DMS 273 (cell line): ENCODE data around the gene HSPA1A.
"Not testable (repeated sequence)": the region's sequence is repeated elsewhere in the genome, so short reads cannot be mapped to it uniquely, and the experiment has no call there.

Experiments used
- DNase-seq: peaks from one replicate; lab custom pipeline; 2025; ENCODE audit not compliant: unreplicated experiment; lab: John Stamatoyannopoulos, UW

HSPA1A gene

GRCh38 chr6:31781244-31782125, 33.9 kb upstream of the HSPA1A start:
- DNase-seq, result no peak

GRCh38 chr6:31782126-31782855, 33.1 kb upstream of the HSPA1A start:
- no peak for DNase-seq

GRCh38 chr6:31784098-31784925, 31.0 kb upstream of the HSPA1A start:
- no peak for DNase-seq

GRCh38 chr6:31785475-31785874, 29.9 kb upstream of the HSPA1A start:
- DNase-seq, result no peak

GRCh38 chr6:31791324-31792089, 23.8 kb upstream of the HSPA1A start:
- peak; percentile 84 for DNase-seq

DNA sequence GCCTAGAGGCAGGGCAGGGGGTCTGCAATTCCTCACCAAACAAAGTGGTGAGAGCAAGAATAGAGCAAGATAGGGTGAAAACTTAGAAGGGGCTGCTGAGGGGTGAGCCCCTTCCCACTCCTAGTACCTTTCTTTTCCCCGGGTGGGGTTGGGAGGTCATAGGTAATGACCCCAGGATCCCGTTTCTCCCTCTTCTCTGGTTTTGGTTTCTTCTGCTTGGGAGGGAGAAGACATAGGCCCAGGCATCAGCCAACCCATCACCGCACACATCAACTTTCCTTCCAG, 23.3 kb upstream of the HSPA1A start:
- no peak for DNase-seq

DNA sequence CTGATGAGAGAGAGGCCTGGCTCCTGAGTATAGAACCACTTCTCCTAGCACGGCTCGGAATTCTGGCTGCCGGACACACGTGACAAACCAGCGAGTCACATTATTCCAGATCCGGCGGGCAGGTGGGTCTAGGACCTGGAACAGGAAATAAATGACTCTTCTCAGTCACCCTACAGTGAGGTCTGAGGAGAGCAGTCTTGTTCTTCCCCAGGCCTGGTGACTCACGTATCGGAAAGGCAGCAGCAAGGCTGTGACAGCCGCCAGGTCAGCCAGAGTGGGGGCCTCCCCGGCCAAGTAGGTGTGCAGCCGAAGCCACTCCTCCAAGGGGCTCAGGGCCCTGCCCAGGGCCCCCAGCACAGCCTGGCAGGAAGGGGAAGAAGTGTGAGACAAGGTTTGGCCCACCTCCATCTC, 22.6 kb upstream of the HSPA1A start:
- DNase-seq, result no peak

DNA sequence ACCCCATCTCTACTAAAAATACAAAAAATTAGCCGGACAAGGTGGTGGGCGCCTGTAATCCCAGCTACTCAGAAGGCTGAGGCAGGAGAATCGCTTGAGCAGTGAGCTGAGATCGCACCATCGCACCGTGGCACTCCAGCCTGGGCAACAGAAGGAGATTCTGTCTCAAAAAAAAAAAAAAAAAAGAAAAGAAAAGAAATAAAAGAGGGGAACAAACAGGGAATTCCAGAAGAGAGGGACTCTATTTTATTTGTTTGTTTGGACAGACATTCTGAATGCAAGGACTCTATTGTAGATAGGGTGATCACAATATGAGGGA, 21.5 kb upstream of the HSPA1A start:
- not testable (repeated sequence) for DNase-seq

GRCh38 chr6:31794294-31794865, 21.0 kb upstream of the HSPA1A start:
- peak; percentile 71 for DNase-seq

DNA sequence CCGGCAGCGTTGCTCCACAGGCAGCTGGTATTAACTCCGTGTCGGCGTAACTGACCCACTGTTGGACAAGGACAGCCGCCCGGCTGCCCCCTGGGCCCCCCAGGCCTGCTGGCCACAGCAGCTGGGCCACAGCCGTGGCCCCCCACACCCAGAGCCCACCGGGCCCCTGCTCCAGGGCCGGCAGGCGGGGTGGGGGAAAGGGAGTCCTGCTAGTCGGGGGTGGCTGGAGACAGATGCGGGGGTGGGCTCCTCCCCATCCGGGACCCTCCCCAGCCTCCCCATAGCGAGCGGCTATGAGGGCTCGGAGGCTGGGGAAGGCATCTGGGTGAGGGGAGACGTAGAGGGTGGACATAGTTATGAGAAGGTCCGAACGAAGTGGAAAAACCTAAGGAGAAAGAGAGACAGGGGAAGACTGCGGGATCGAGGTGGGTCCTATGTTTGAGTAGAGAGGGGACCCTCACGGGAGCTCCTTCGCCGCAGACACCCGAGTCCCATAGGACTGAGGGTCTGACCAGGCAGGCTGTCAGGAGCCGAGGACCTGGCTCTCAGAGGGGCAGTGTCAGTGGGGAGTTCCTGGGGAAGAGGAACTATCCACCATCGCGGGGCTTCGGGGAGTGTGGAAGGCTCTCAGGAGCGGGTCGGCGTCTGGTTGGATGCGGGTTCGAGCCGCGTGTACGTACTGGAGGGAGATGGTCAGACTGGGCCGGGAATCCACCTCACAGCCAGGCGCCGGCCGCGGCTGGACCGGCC, 20.3 kb upstream of the HSPA1A start:
- DNase-seq, result peak; percentile 62

GRCh38 chr6:31795616-31796298, 19.6 kb upstream of the HSPA1A start, which contains the start of gene VARS1:
Gene VARS1 (minus strand): TSS chr6:31795752. CDS start chr6:31795217, 535 bp downstream.
- DNase-seq, result peak; percentile 96

DNA sequence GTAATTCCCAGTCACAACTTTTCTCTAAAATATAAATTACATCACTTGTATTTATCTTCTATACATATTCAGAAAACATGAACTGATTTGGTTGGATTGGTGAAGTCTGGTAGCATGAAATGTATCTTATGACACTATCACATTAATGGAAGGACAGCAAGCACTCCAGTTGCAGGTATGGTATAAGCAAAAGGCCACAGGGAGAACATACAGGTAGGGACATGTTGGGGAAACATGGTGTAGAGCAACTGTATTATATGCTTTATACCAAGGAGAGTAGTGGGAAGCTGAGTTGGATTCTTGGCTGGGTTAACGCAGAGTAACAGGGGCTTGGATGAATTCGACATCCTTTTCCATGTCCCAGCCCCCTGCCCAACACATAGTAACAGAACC, 18.4 kb upstream of the HSPA1A start:
- no peak for DNase-seq

DNA sequence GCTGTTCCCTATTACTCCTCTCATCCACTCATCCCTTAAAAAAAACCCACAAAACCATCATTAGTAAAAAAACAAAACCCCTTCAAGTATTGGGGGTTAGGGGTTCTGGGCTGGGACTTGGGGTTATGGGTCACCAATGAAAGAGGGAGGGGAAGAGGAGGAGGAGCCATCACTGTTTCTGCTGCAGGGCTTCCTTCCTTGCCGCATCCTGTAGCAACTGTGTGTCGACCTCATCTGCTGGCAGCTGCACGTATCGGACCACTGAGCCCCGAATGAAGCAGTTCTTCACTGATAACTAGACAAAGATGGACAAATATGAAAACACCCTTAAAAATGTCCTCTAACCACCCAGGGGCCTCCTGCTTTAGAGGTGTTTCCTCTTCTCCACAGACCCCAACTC, 17.8 kb upstream of the HSPA1A start:
- DNase-seq, result no peak

- DNase-seq, result no peak
Measured at GRCh38 chr6:31799781-31800180, 15.6 kb upstream of the HSPA1A start.

DNA sequence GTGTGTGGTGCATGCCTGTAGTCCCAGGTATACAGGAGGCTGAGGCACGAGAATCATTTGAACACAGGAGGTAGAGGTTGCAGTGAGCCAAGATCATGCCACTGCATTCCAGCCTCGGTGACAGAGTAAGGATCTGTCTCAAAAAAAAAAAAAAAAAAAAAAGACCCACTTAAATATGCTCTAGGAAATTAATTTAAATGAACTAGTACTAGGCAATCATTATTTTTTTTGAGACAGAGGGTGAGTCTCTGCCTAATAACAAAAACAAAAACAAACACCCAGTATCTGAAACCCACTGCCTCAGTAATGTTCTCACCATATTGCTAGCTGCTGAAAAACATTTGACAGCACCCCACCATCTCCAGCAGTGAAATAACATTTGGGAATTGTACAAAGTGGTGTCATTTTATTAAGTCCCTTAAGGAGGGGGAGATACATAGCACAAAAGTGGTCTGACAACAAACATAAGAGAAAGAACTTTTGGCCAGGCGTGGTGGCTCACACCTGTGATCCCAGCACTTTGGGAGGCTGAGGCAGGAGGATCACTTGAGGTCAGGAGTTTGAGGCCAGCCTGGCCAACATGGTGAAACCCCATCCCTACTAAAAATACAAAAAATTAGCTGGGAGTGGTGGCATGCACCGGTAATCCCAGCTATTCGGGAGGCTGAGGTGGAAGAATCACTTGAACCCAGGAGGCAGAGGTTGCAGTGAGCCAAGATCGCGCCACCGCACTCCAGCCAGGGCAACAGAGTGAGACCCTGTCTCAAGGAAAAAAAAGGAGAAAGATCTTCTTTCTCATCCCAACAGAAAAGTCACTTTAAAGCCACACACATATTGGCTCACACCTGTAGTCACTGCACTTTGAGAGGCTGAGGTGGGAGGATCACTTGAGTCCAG, 14.1 kb upstream of the HSPA1A start:
- not testable (repeated sequence) for DNase-seq

GRCh38 chr6:31805939-31806469, 9.3 kb upstream of the HSPA1A start:
- DNase-seq, result no peak

GRCh38 chr6:31806470-31807272, 8.7 kb upstream of the HSPA1A start, which contains the start of gene LSM2:
Gene LSM2 (minus strand): TSS chr6:31806966. CDS start chr6:31806757, 209 bp downstream.
- peak; percentile 98 for DNase-seq
